Posterior cingulate gyrus (tissue), 11 donors: ENCODE data around the gene TAF13.
A peak's percentile ranks its signal among the peaks of the same experiment; 100 is the strongest.

Source experiments
- DNase-seq, 10 donors: peaks; one replicate each; pipeline versions ENCODE4 v3.0.0 to v3.0.0-alpha.2; 2020 to 2021; ENCODE audit warnings: mixed read lengths in 3 of 10
- intact Hi-C: fragments of 100-400 bp; cut with DNase I; formaldehyde crosslinking; loops from one replicate; pipeline ENCODE4 v1.15.1; 2023

The TAF13 gene

DNA sequence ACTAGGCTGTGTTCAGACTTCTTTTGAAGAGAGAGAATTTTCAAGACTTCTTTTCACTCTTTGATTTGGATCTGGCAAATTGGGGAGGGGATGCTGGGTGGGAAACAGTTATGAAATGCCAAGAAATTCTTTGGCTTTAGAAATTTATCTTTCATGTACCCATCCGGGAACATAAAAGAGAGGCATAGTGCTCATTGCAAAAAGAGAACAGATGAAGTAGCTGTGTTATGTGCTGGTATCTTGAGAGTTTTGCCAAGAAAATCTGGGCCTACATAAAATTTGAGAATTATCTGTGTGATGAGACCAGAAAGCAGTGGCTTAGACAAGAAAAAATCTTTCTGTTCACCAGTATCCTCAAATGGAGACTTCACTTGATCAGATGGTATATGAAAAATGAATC lies 19.1 kb upstream of the TAF13 start:
- intact Hi-C loops: loop anchor here (5.0 kb wide), 1 partner anchor 53 kb away; the partner anchor contains the start of gene WDR47
- DNase-seq: no peak

DNA sequence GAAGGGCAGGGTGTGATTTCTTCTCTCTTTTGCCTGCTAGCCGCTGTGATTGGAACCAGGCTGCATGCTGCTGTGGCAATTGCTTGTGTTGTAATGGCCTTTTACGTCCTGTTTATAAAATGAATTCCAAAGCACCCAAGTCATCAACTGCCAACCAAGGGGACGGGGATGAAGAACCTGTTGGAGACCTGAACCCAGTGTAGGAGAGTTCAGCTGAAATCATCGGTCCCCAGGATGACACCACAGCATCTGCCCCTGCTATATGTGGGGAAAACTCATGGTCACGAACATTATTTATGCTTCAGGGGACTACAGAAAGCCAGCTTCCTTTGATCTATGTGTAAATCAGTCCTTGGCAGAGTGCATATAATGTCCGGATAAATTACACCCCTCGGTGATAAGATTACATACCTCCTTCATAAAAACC lies 18.6 kb upstream of the TAF13 start:
- intact Hi-C loops: loop anchor here (5.0 kb wide), 1 partner anchor 52 kb away; the partner anchor contains the start of gene WDR47
- DNase-seq: no peak

DNA sequence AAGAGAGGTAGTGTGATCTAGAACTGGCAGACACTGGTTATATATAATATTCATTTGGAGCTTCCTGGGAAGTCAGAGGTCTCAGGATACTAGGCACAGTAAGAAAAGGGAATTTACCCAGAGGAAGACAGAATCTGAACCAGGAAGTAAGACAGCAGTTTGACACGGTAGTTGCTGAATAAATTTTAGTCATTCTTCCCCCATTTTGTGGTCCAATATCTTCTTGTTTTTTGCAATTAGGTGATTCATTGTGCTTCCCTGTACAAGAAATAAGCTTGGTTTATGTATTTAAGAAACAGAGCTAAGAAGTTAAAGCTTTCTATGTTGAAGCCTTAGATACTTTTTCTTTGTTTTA lies 16.0 kb upstream of the TAF13 start:
- DNase-seq: no peak
- intact Hi-C loops: loop anchor here (5.0 kb wide), 1 partner anchor 50 kb away; the partner anchor contains the start of gene WDR47

DNA sequence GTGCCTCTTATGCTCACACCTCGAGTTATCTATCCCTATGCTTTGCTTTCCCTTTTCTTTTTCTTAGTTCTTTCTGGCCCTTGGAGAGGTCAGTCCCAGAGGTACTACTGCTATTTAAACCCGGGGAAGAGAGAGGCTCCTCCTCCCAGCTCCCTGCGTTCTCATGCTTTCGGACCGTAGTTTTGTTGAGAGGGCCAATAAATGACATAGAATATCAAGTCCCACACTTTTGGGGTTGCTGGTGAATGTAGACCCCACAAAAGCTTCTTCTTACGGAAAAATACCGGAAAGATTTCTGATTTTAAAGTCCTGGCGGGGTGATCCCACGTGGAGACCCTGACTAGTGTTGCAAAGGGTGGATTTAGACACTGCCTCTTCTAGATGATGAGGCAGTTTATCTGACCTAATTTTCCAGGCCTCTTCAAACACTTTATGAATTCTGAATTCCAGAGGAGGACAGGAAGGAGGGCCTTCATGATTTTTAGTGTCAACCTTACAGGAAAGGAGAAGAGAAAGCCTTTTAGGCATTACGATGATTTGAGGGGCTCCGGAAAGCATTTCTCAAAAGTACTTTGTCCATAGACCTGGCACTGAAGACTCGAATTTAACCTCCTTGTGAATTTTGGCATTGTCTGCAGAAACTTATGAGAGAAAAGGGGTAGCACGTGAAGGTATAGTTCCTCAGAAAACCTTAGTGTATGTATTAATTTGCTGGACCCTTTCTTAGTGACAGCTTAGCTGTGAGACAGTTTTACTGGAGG lies 15.5 kb upstream of the TAF13 start:
- intact Hi-C loops: loop anchor here (5.0 kb wide), 1 partner anchor 49 kb away; the partner anchor contains the start of gene WDR47
- no peak for DNase-seq

DNA sequence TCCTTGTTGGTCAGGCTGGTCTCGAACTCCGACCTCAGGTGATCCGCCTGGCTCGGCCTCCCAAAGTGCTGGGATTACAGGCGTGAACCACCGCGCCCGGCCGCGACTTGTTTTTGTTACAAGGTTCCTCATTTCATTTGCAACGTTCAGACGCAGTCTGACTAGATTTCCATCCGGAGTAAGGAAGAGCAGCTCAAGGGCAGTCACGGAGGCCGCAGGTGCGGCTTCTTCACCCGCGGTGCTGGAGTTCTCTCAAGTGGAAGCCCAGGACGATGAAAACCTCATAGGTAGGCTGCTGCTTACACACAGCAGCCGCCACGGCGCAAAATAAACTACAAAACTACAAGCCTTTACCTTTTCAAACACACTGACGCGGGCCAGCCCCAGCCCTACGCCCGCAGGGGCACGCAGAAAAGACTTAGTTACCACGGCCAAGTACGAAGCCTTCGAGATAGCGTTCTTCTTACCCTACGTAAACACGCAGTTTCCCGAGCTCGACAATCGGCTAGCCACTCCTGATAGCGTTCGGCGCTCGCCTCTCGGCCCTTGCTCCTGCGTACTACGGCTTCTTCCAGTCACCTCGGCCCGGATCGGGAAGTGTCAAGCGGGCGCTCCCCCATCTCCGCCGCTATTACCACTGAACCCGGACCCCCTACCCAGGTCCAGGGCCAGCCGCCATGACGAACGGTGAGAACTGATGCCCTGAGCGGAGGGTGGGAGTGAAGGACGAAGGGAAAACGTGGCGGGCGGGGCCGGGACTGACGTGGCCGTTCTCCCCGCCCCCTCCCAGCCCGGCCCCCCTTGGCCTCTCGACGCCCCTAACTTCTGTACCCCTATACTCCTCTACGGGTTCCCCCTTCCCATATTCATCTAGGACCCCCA lies 14.6 kb upstream of the TAF13 start, which contains the start of gene TMEM167B:
Gene TMEM167B, plus strand, starts transcription at position 569 of the 882 bp plus-strand sequence. Its CDS starts 109 bp downstream, at position 678.
- intact Hi-C loops: loop anchor here (5.0 kb wide), 1 partner anchor 48 kb away; the partner anchor contains the start of gene WDR47
- DNase-seq: peak; percentile 88 to 99 (median 94)

DNA sequence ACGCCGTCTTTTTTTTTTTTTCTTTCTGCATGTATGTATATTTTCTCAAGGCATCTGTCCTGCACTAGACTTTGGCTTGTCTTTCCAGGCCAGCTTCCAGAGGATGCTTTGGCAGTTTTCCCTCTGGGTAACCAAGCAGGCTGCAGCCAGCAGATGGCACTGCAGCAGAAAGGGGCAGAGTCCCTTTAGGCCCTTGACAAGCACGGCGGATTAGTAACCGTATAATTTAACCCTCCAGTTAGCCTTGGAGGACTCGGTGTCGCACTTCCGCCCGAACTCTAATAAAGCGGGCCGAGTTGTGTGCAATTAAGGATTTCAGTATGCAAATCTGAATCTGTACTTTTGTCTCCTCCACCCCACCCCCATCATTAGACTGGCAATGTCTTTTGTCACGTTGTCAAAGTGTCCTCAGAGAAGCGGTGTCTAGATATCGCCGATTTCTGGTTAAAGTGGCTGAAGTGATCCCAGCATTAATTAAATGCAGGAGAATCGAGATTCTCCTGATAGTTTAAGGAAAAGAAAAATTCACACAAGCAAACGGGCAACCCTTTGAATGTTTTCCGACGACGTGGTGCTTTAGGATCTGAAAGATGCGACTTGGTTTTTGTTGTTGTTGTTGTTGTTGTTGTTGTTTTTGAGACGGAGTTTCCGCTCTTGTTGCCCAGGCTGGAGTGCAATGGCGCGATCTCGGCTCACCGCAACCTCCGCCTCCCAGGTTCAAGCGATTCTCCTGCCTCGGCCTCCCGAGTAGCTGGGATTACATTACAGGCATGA lies 13.6 kb upstream of the TAF13 start:
- intact Hi-C loops: loop anchor here (5.0 kb wide), 1 partner anchor 47 kb away; the partner anchor contains the start of gene WDR47
- DNase-seq: peak; percentile 68 to 96 (median 84)

DNA sequence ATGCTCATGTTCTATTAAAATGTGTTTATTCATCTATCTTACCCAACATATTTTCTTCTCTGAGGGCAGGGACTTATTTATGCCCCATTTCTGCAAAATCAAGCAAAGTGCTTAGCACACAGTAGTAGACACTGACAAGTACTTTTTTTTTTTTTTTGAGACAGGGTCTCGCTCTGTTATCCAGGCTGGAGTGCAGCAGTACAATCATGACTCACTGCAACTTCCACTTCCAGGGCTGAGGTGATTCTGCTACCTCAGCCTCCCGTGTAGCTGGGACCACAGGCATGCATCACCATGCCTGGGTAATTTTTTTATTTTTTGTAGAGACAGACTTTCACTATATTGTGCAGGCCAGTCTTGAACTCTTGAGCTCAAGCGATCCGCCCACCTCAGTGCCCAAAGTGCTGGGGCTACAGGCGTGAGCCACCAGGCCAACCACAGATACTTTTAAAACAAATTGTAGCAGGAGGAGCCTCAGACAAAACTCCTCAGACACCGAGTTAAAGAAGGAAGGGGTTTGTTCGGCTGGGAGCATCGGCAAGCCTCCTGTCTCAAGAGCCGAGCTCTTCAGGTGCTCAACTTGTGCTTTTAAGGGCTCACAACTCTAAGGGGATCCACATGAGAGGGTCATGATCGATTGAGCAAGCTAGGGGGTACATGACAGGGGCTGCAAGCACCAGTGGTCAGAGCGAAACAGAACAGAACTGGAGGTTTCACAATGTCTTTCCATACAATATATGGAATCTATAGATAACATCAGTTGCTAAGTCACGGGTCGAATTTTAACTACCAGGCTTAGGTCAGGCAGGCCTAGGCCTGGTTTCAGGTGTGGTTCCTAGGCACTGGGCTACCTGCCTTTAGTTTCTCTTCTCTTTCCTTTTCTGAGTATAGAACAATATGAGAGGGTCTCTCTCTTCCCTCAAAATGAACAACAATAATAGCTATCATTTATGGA lies 9.0 kb upstream of the TAF13 start:
- intact Hi-C loops: no loop called here
- peak in 2 of 10 donors; percentile 42 to 52 for DNase-seq

DNA sequence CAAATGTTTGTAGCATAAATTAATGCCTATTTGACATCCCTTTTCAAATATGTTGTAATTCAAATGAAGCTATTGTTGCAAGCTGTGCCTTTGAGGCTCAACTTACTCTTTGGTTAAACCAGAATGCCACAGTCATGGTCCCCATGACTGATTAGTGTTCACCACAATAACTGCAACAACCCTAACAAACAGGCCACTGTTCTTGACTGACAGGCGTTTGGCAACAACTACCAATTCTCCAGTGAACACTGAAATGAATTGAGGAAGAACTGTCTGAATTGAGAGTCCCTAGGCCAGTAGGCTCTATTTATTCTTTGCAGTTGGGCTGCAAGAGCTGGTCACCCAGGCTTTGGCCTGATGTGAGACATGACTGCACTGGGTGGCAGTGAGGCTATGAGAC lies 8.1 kb upstream of the TAF13 start:
- DNase-seq: peak in 7 of 10 donors; percentile 28 to 92 (median 46)
- intact Hi-C loops: no loop called here

DNA sequence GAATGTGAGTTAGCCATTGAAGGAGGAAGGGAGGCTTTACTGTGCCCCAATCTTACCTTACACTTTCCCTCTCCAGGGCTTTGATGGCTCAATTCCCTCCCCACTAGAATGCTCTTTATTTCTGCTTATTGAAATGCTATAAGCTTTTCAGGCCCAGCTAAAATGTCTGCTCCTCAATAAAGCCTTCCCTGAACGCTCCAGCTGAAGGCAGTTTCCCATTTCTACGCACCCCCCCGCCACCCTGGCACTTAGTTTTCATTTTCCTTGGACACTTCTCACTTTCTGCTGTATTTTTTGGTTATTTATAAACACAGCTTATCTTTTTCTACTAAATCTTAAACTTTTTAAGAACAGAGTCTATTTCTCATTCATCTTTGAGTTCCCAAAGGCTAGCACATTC lies 7.7 kb upstream of the TAF13 start:
- intact Hi-C loops: no loop called here
- no peak for DNase-seq

DNA sequence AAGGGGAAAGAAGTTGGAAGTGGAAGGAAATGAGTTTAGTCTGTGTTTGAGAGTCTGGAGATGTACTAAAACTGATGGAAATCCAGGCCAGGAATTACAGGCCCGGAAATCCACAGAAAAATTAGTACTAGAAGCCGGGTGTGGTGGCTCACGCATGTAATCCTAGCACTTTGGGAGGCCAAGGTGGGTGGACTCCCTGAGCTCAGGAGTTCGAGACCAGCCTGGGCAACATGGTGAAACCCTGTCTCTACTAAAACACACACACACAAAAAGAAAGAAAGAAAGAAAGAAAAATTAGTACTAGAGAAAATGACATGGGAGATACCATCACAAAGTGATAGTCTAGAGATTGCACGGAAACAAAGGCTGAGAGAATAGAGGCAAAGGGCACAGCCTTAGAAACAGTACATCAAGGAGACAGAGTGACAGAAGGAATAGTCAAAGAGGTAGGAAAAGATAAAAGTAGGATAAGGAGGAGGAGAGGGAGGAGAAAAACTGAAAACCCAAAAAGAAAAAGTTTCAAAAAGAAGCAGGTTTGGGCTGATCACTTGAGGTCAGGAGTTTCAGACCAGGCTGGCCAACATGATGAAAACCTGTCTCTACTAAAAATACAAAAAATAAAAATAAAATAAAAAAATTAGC lies 4.8 kb upstream of the TAF13 start:
- intact Hi-C loops: no loop called here
- DNase-seq: no peak

DNA sequence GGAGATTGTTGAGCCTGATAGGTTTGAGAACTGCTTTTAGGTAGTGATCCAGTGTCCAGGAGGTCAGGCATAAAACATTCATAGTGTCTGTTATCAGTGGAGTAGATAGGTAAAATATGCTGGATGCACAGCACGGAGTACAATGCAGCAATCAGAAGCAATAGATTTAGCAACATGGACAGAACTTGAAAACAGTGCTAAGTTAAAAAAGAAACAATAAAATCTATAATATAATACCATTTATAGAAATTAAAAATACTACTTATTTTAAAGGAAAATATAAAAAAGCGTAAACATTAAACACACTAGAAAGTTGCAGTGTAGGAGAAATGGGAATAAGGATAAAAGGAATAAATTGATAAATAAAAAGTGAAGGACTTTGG lies 3.4 kb upstream of the TAF13 start:
- no peak for DNase-seq
- intact Hi-C loops: loop anchor here (5.0 kb wide), 1 partner anchor 37 kb away; the partner anchor contains the start of gene WDR47

DNA sequence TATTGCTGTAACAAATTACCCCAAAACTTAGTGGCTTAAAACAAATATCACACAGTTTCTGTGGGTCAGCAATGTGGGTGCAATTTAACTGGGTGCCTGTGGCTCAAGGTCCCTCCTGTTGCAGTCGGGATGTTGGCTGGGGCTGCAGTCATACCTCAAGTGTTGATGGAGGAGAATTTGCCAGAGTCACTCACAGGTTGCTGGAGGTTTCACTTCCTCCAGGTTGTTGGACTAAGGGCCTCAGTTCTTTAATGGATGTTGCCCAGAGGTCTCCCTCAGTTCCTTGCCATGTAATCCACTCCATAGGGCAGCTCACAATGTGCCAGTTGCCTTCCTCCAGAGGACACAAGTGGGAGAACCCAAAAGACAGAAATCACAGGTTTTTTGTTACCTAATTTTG lies 2.5 kb upstream of the TAF13 start:
- intact Hi-C loops: loop anchor here (5.0 kb wide), 1 partner anchor 36 kb away; the partner anchor contains the start of gene WDR47
- DNase-seq: no peak

DNA sequence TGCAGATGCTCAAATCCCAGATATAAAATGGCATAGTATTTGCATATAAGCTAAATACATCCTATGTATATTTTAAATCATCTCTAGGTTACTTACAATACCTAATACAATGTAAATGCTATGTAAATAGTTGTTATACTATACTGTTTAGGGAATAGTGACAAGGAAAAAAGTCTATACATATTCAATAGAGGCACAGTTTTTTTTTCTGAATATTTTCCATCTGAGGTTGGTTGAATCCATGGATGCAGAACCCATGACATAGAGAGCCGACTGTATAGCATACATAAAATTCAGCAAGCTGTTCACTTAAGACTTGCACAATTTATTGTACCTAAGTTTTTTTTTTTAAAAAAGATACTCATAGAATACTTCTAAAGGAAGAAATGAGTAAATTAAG lies 6.5 kb downstream of the TAF13 start:
- intact Hi-C loops: no loop called here
- DNase-seq: no peak

DNA sequence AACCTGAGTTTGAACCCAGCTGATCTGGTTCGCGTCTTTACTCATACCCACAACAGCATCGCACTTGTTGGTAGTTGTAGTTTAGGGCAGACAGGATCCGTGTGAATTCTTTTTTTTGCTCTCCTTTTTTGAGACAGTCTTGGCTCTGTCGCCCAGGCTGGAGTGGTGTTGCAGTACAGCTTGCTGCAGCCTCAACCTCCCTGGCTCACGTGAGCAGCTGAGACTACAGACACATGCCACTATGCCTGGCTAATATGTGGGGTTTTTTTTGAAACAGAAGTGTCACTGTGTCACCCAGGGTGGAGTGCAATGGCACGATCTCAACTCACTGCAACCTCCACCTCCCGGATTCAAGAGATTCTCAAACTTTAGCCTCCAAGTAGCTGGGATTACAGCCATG lies 7.9 kb downstream of the TAF13 start:
- intact Hi-C loops: no loop called here
- peak in 1 of 10 donors; percentile 80 for DNase-seq

DNA sequence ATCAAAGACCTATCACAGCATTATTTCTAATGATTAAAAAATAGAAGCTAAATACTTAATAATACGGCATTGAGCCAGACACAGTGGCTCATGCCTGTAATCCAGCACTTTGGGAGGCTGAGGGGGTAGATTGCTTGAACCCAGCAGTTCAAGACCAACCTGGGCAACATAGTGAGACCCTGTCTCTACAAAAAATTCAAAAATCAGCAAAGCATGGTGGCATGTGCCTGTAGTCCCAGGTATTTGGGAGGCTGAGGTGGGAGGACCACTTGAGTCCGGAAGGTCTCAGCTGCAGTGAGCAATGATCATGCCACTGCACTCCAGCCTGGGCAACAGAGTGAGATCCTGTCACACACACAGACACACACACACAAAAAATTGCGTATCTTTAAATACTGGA lies 10.7 kb downstream of the TAF13 start:
- intact Hi-C loops: no loop called here
- DNase-seq: no peak

DNA sequence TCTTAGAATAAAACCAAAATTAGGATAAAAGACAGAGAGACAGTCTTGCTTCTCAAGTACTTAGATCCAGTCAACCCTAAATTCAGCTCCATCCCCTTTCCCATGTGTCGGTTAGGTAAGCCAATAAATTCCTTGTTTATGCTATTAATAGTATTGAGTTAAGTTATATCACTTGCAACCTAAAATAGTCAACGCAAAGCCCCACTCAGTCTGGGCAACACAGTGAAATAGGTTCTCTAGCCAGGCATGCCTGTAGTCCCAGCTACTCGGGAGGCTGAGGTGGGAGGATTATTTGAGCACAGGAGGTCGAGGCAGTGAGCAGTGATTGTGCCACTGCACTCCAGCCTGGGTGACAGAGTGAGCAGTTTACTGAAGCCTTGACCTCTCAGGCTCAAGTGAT lies 14.6 kb downstream of the TAF13 start:
- DNase-seq: no peak
- intact Hi-C loops: no loop called here

DNA sequence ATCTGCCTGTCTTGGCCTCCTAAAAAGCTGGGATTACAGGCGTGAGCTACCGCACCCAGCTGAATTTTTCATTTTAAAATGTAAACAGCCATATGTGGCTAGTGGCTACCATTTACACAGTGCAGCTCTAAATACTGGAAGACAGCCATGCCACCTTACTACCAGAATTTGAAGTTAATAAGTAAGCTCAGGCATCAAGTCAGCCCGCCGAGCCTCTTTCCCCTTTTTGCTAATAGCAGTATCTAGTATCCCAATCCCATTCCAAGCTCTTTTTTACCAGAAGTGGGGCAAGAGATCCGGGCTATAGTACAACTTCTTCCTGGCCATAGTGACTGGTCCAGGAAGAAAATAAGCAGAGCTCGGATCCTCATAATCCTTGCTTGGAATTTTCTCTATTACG lies 15.1 kb downstream of the TAF13 start:
- intact Hi-C loops: no loop called here
- DNase-seq: no peak

DNA sequence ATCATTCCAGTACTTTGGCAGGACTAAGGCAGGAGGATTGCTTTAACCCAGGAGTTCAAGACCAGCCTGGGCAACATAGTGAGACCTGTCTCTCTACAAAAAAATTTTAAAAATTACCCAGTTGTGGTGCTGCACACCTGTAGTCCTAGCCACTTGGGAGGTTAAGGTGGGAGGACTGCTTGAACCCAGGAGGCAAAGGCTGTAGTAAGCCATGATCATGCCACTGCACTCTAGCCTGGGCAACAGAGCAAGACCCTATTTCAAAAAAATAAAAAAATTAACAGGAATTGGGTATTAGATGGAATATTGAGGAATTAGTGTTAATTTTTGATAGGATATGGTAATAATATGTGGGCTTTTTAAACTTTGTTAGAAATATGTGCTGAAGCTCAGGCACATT lies 16.8 kb downstream of the TAF13 start:
- DNase-seq: no peak
- intact Hi-C loops: no loop called here

DNA sequence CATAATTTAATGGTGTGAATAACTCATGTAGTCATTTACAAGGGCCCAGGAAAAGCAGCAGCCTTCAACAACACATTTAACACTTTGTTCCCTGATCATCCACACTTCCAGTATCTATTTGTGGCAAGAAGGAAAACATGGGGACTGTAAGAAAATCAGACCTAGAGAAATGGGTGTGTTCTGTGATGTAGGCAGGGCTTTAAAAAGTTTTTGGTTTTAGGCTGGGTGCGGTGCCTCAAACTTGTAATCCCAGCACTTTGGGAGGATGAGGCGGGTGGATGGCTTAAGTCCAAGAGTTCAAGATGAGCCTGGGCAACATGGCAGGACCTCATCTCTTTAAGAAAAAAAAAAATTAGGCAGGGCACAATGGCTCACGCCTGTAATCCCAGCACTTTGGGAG lies 19.7 kb downstream of the TAF13 start:
- DNase-seq: no peak
- intact Hi-C loops: no loop called here
